CD14-positive monocyte (primary cell): Measurements from ENCODE around the gene PPT2. TPM values are rescaled to one million over a fixed set of nuclear protein-coding genes. Genes with fewer than 3 reads are reported as not detected.

Experiments used
- DNase-seq, 3 donors: peaks; one replicate each; pipeline ENCODE4 v3.0.0-alpha.2; 2011 to 2022
- H2AFZ ChIP-seq: 2 replicates; pipeline ENCODE4 v1.6.0; 2012; ENCODE audit warnings: mild to moderate bottlenecking, low read depth, low read length, inconsistent platforms; ENCODE audit not compliant: insufficient read depth, poor library complexity, severe bottlenecking
- H3K27ac ChIP-seq, 2 donors: 1 replicate in 1 of 2; 2 replicates in 1 of 2; pipeline ENCODE4 v1.5.1; 2012 to 2013; ENCODE audit warnings: low read length in 2 of 2, control low read depth in 1 of 2, inconsistent platforms in 1 of 2, low read depth in 1 of 2, mild to moderate bottlenecking in 1 of 2
- H3K27me3 ChIP-seq, 2 donors: one replicate each; pipeline versions ENCODE4 v1.6.0 to v1.6.1; 2011 to 2013; ENCODE audit warnings: low read length in 2 of 2; ENCODE audit not compliant: control insufficient read depth in 2 of 2, insufficient read depth in 2 of 2
- H3K36me3 ChIP-seq, 2 donors: replicated peaks in 1 of 2; 1 replicate in 1 of 2; 2 replicates in 1 of 2; pipeline versions ENCODE4 v1.5.1 to v1.6.1; 2012 to 2013; ENCODE audit warnings: low read length in 2 of 2, control low read depth in 1 of 2, inconsistent platforms in 1 of 2, mild to moderate bottlenecking in 1 of 2; ENCODE audit not compliant: insufficient read depth in 2 of 2, control insufficient read depth in 1 of 2
- H3K4me1 ChIP-seq, 2 donors: 1 replicate in 1 of 2; 2 replicates in 1 of 2; pipeline versions ENCODE4 v1.5.1 to v1.6.1; 2012 to 2013; ENCODE audit warnings: low read length in 2 of 2, control low read depth in 1 of 2, inconsistent platforms in 1 of 2, mild to moderate bottlenecking in 1 of 2, moderate library complexity in 1 of 2; ENCODE audit not compliant: insufficient read depth in 2 of 2, control insufficient read depth in 1 of 2
- H3K4me2 ChIP-seq: replicated peaks from 2 replicates; pipeline ENCODE3; 2012; ENCODE audit warnings: low read length, moderate library complexity, mild to moderate bottlenecking; ENCODE audit not compliant: poor library complexity, severe bottlenecking; ENCODE audit errors: extremely low read depth
- H3K4me3 ChIP-seq, 3 experiments: fragments of 200-600 bp in 1 of 3; sonication (generic) in 1 of 3; replicated peaks in 1 of 3; 1 replicate in 2 of 3; 2 replicates in 1 of 3; pipeline ENCODE4 v1.5.1; 2011 to 2013; ENCODE audit warnings: low read length in 3 of 3, mild to moderate bottlenecking in 3 of 3, control low read depth in 2 of 3, low read depth in 2 of 3, inconsistent platforms in 1 of 3, moderate library complexity in 1 of 3
- H3K79me2 ChIP-seq: 2 replicates; pipeline ENCODE4 v1.6.0; 2012; ENCODE audit warnings: mild to moderate bottlenecking, control low read depth, inconsistent platforms, low read length, moderate library complexity; ENCODE audit not compliant: insufficient read depth
- H3K9ac ChIP-seq: 2 replicates; pipeline ENCODE4 v1.6.0; 2017; ENCODE audit warnings: low read length, mild to moderate bottlenecking; ENCODE audit not compliant: insufficient read depth, poor library complexity, severe bottlenecking
- H3K9me3 ChIP-seq, 2 donors: replicated peaks in 1 of 2; 1 replicate in 1 of 2; 2 replicates in 1 of 2; pipeline versions ENCODE4 v1.5.1 to v1.6.1; 2012 to 2013; ENCODE audit warnings: low read length in 2 of 2, control low read depth in 1 of 2; ENCODE audit not compliant: control insufficient read depth in 1 of 2, insufficient read depth in 1 of 2
- H4K20me1 ChIP-seq: 2 replicates; pipeline ENCODE4 v1.6.0; 2012; ENCODE audit warnings: mild to moderate bottlenecking, low read length, control low read depth, moderate library complexity; ENCODE audit not compliant: insufficient read depth
- H3K27ac Mint-ChIP-seq, 7 donors: one replicate each; pipeline ENCODE4 v1.8.0; 2020; ENCODE audit warnings: mild to moderate bottlenecking in 7 of 7, mixed read lengths in 7 of 7, moderate library complexity in 6 of 7, inconsistent platforms in 2 of 7
- H3K27me3 Mint-ChIP-seq, 3 donors: one replicate each; pipeline ENCODE4 v1.8.0; 2021 to 2022; ENCODE audit warnings: low read depth in 3 of 3, mild to moderate bottlenecking in 3 of 3, mixed read lengths in 3 of 3, moderate library complexity in 3 of 3, inconsistent platforms in 1 of 3
- H3K36me3 Mint-ChIP-seq, 2 donors: one replicate each; pipeline ENCODE4 v1.8.0; 2020; ENCODE audit warnings: mixed read lengths in 2 of 2, inconsistent platforms in 1 of 2, mild to moderate bottlenecking in 1 of 2
- H3K4me1 Mint-ChIP-seq: one replicate; pipeline ENCODE4 v1.8.0; 2020; ENCODE audit warnings: mild to moderate bottlenecking, mixed read lengths
- H3K4me3 Mint-ChIP-seq, 2 donors: one replicate each; pipeline ENCODE4 v1.8.0; 2020; ENCODE audit warnings: mild to moderate bottlenecking in 2 of 2, mixed read lengths in 2 of 2, moderate library complexity in 1 of 2
- H3K9me3 Mint-ChIP-seq, 7 donors: one replicate each; pipeline ENCODE4 v1.8.0; 2020 to 2022; ENCODE audit warnings: mixed read lengths in 7 of 7, mild to moderate bottlenecking in 6 of 7, moderate library complexity in 6 of 7, inconsistent platforms in 2 of 7
- CTCF ChIP-seq: fragments of 200-600 bp; IDR thresholded peaks from one replicate; pipeline ENCODE4 v1.8.0; 2022; ENCODE audit warnings: antibody characterized with exemption, mild to moderate bottlenecking
- WGBS: methylation state at CpG from one replicate; pipeline ENCODE4 v1.1.5; 2013; ENCODE audit warnings: missing lambda C conversion rate; ENCODE audit not compliant: insufficient coverage; 5-methylcytosine and 5-hydroxymethylcytosine counted together
- intact Hi-C, 2 donors: fragments of 100-400 bp; cut with micrococcal nuclease; formaldehyde crosslinking; loops; one replicate each; pipeline versions ENCODE4 v1.15.0 to v1.15.1; 2023
- polyA plus RNA-seq, 3 donors: library from polyadenylated mRNA; depleted of rRNA in 1 of 3; unstranded in 2 of 3; stranded (reverse) in 1 of 3; fragments of 300-500 nt in 2 of 3; fragments of >200 nt in 1 of 3; fragmentation: Illumina TruSeq in 2 of 3; gene quantifications; 1 replicate in 2 of 3; 2 replicates in 1 of 3; pipeline ENCODE4 v1.2.3, GENCODE V29; 2012 to 2021

The PPT2 gene
- polyA plus RNA-seq, 3 donors = 1.4 to 4.0 (median 1.8) TPM

- Histone ChIP-seq H3K4me2 (no peak overlapping the region), H3K79me2 (peaks cover 20% of the 10 kb centered on the region), H3K36me3 (no peaks in the 10 kb centered on the region), H3K27ac (no peak overlapping the region), H3K4me3 (no peak overlapping the region), H4K20me1 (no peaks in the 10 kb centered on the region), H3K9ac (no peak overlapping the region), H3K4me1 (peaks cover 26 to 29% of the 10 kb centered on the region in 2 donors), H2AFZ (peak overlapping the region; percentile 21), H3K9me3 (no peaks in the 10 kb centered on the region), H3K27me3 (peaks cover 0 to 3% of the 10 kb centered on the region in 2 donors)
- peaks cover 22% of the 10 kb centered on the region for H3K4me1 Mint-ChIP-seq
- no peaks in the 10 kb centered on the region for H3K36me3 Mint-ChIP-seq
- peaks cover 13 to 18% (median 16%) of the 10 kb centered on the region in 3 donors for H3K27me3 Mint-ChIP-seq
- no peak for TF ChIP-seq CTCF
- H3K9me3 Mint-ChIP-seq = peaks cover 0 to 2% (median 0%) of the 10 kb centered on the region in 7 donors
- no peak overlapping the region for H3K27ac Mint-ChIP-seq
- intact Hi-C loops = loop anchor here in 1 of 2 donors (5.0 kb wide), 1 partner anchor 60 kb away; the partner anchor contains the start of genes GPSM3 and PBX2
- no peak overlapping the region for H3K4me3 Mint-ChIP-seq
- no peak for DNase-seq
Measured at GRCh38 chr6:32132110-32132509, 21.8 kb upstream of the PPT2 start.

- peaks cover 13% of the 10 kb centered on the region for H3K4me1 Mint-ChIP-seq
Measured at GRCh38 chr6:32133786-32134185, 20.2 kb upstream of the PPT2 start.

More at GRCh38 chr6:32133786-32134185, 20.2 kb upstream of the PPT2 start:
- H3K79me2 ChIP-seq = peaks cover 8% of the 10 kb centered on the region
- DNase-seq = no peak
- no peaks in the 10 kb centered on the region for H3K36me3 ChIP-seq
- intact Hi-C loops = loop anchor here in 1 of 2 donors (5.0 kb wide), 1 partner anchor 59 kb away; the partner anchor contains the start of genes GPSM3 and PBX2
- no peak overlapping the region for H3K4me3 Mint-ChIP-seq
- no peaks in the 10 kb centered on the region for H3K9me3 Mint-ChIP-seq
- no peaks in the 10 kb centered on the region for H3K36me3 Mint-ChIP-seq
- peaks cover 13 to 18% (median 16%) of the 10 kb centered on the region in 3 donors for H3K27me3 Mint-ChIP-seq
- H3K9me3 ChIP-seq = no peaks in the 10 kb centered on the region
- no peak overlapping the region for H3K9ac ChIP-seq
- H3K4me3 ChIP-seq = no peak overlapping the region
- H3K4me2 ChIP-seq = no peak overlapping the region
- no peaks in the 10 kb centered on the region for H4K20me1 ChIP-seq
- peaks cover 15 to 18% of the 10 kb centered on the region in 2 donors for H3K4me1 ChIP-seq
- TF ChIP-seq CTCF = no peak
- H3K27ac Mint-ChIP-seq = no peak overlapping the region
- no CpG with 5 or more reads among the region's 4 CpGs for WGBS
- no peak overlapping the region for H3K27ac ChIP-seq
- peak overlapping the region; percentile 32 for H2AFZ ChIP-seq
- H3K27me3 ChIP-seq = peaks cover 0 to 3% of the 10 kb centered on the region in 2 donors
